Prostate gland (tissue), 2 donors: ENCODE results near the gene GABRA5. TPM values are rescaled to one million over a fixed set of nuclear protein-coding genes. Genes with fewer than 3 reads are reported as not detected.

Experiments
- DNase-seq: peaks from one replicate; pipeline ENCODE4 v3.0.0-alpha.2; 2019; ENCODE audit warnings: low spot score
- H3K27ac ChIP-seq, 2 donors: fragments of 200-600 bp; sonication (generic); 2 replicates each; pipeline ENCODE4 v1.5.1; 2017 to 2019
- H3K27me3 ChIP-seq: fragments of 200-600 bp; sonication (generic); replicated peaks from 2 replicates; pipeline ENCODE4 v1.5.1; 2019; ENCODE audit not compliant: insufficient read depth
- H3K36me3 ChIP-seq, 2 donors: fragments of 200-600 bp; sonication (generic); 1 replicate in 1 of 2; 2 replicates in 1 of 2; pipeline versions ENCODE4 v1.5.1 to v1.8.1; 2017 to 2019
- H3K4me1 ChIP-seq: fragments of 200-600 bp; sonication (generic); replicated peaks from 2 replicates; pipeline ENCODE4 v1.5.1; 2019
- H3K4me3 ChIP-seq, 2 donors: fragments of 200-600 bp; sonication (generic); 2 replicates each; pipeline ENCODE4 v1.5.1; 2017 to 2019
- H3K9me3 ChIP-seq: fragments of 200-600 bp; sonication (generic); 2 replicates; pipeline ENCODE4 v1.5.1; 2017
- CTCF ChIP-seq, 4 experiments: fragments of 200-600 bp in 2 of 4; fragments of 450-650 bp in 2 of 4; sonication (generic) in 2 of 4; IDR thresholded peaks; 1 replicate in 3 of 4; 2 replicates in 1 of 4; pipeline ENCODE4 v1.5.1; 2016 to 2019; ENCODE audit warnings: antibody characterized with exemption in 4 of 4, mild to moderate bottlenecking in 2 of 4, moderate library complexity in 2 of 4
- POLR2A ChIP-seq: fragments of 450-650 bp; IDR thresholded peaks from one replicate; pipeline ENCODE4 v1.6.1; 2016; ENCODE audit warnings: antibody characterized with exemption, mild to moderate bottlenecking
- POLR2AphosphoS5 ChIP-seq: sonication (generic); formaldehyde crosslinking; IDR thresholded peaks from one replicate; pipeline ENCODE4 v1.6.1; 2017; ENCODE audit warnings: antibody characterized with exemption
- WGBS: methylation state at CpG from one replicate; pipeline ENCODE4 v1.1.5; 2018; 5-methylcytosine and 5-hydroxymethylcytosine counted together
- intact Hi-C: fragments of 100-400 bp; cut with DNase I; formaldehyde crosslinking; loops from one replicate; pipeline ENCODE4 v1.14.2; 2022
- total RNA-seq, 2 donors: library from RNA; depleted of rRNA; stranded (reverse); fragments of >200 nt; gene quantifications; one replicate each; pipeline ENCODE4 v1.1.0, GENCODE V29; 2016

The GABRA5 gene
- total RNA-seq, 2 donors from 2014 or later = 0.14 TPM; not detected in 1

- Histone ChIP-seq H3K27me3 (no peaks in the 10 kb centered on the region), H3K4me3 (no peak overlapping the region), H3K9me3 (no peaks in the 10 kb centered on the region), H3K36me3 (no peaks in the 10 kb centered on the region), H3K4me1 (peaks cover 4% of the 10 kb centered on the region), H3K27ac (no peak overlapping the region)
- intact Hi-C loops = no loop called here
- TF ChIP-seq CTCF (IDR thresholded peaks at IDR 0.05) = no peak
- TF ChIP-seq POLR2A = no peak
- TF ChIP-seq POLR2AphosphoS5 = no peak
- WGBS = 93% methylated on average over 35 of the region's 35 CpGs
- no peak for DNase-seq
These were observed 15.9 kb downstream of the GABRA5 start for GRCh38 chr15:26882616-26883365.

- 96% methylated on average over 32 of the region's 32 CpGs for WGBS
- DNase-seq = no peak
- Histone ChIP-seq H3K4me1 (peaks cover 11% of the 10 kb centered on the region), H3K9me3 (no peaks in the 10 kb centered on the region), H3K27me3 (no peaks in the 10 kb centered on the region), H3K27ac (no peak overlapping the region), H3K4me3 (no peak overlapping the region), H3K36me3 (no peaks in the 10 kb centered on the region)
- TF ChIP-seq CTCF (IDR thresholded peaks at IDR 0.05) (no peak), POLR2AphosphoS5 (no peak), POLR2A (no peak)
- intact Hi-C loops = no loop called here
These were observed 16.6 kb downstream of the GABRA5 start for GRCh38 chr15:26883466-26883865.

GRCh38 chr15:26886566-26886965, 19.7 kb downstream of the GABRA5 start:
- DNase-seq = no peak
- WGBS = 77% methylated on average over 4 of the region's 4 CpGs
- H3K4me3 ChIP-seq = no peak overlapping the region
- TF ChIP-seq POLR2A = no peak
- no peak for TF ChIP-seq CTCF (IDR thresholded peaks at IDR 0.05)
- TF ChIP-seq POLR2AphosphoS5 = no peak
- H3K36me3 ChIP-seq = no peaks in the 10 kb centered on the region
- no peaks in the 10 kb centered on the region for H3K27me3 ChIP-seq
- no peaks in the 10 kb centered on the region for H3K9me3 ChIP-seq
- peaks cover 13% of the 10 kb centered on the region for H3K4me1 ChIP-seq
- intact Hi-C loops = no loop called here
- no peak overlapping the region for H3K27ac ChIP-seq

GRCh38 chr15:26887926-26888666, 21.2 kb downstream of the GABRA5 start:
- H3K4me1 ChIP-seq = peaks cover 12% of the 10 kb centered on the region
- 56% methylated on average over 7 of the region's 7 CpGs for WGBS
- H3K27ac ChIP-seq = peak overlapping the region in 1 of 2 donors; percentile 20
- no peaks in the 10 kb centered on the region for H3K36me3 ChIP-seq
- H3K9me3 ChIP-seq = no peaks in the 10 kb centered on the region
- intact Hi-C loops = no loop called here
- DNase-seq = no peak
- H3K4me3 ChIP-seq = no peak overlapping the region
- no peaks in the 10 kb centered on the region for H3K27me3 ChIP-seq
- TF ChIP-seq CTCF (IDR thresholded peaks at IDR 0.05) (no peak), POLR2AphosphoS5 (no peak), POLR2A (no peak)
